HG02763 (cell line): ENCODE data around the gene RNF148.
"Not testable (repeated sequence)": the region's sequence is repeated elsewhere in the genome, so short reads cannot be mapped to it uniquely, and the experiment has no call there.

Experiments
- ATAC-seq: cut with Tn5 transposase; IDR thresholded peaks from one replicate; pipeline ENCODE4 v1.9.1; 2021; ENCODE audit warnings: mild to moderate bottlenecking, moderate library complexity; ENCODE audit not compliant: unreplicated experiment

RNF148 gene

GRCh38 chr7:122691569-122692235 lies 11.0 kb downstream of the RNF148 start:
- ATAC-seq: no peak

- ATAC-seq: no peak
Observed at GRCh38 chr7:122689346-122690109, 13.2 kb downstream of the RNF148 start.

GRCh38 chr7:122688400-122688998 lies 14.2 kb downstream of the RNF148 start:
- ATAC-seq: no peak

- no peak for ATAC-seq
Observed at GRCh38 chr7:122686360-122686878, 16.3 kb downstream of the RNF148 start.

- no peak for ATAC-seq
Observed at GRCh38 chr7:122684504-122684903, 18.2 kb downstream of the RNF148 start.

GRCh38 chr7:122682815-122683550 lies 19.7 kb downstream of the RNF148 start:
- no peak for ATAC-seq

- not testable (repeated sequence) for ATAC-seq
Observed at GRCh38 chr7:122681186-122681585, 21.5 kb downstream of the RNF148 start.

- ATAC-seq: no peak
Observed at GRCh38 chr7:122679813-122680212, 22.9 kb downstream of the RNF148 start.

- ATAC-seq: not testable (repeated sequence)
Observed at GRCh38 chr7:122679269-122679709, 23.4 kb downstream of the RNF148 start.

- no peak for ATAC-seq
Observed at GRCh38 chr7:122677149-122677548, 25.6 kb downstream of the RNF148 start.

GRCh38 chr7:122676466-122676865 lies 26.3 kb downstream of the RNF148 start:
- ATAC-seq: no peak

GRCh38 chr7:122675621-122676020 lies 27.1 kb downstream of the RNF148 start:
- no peak for ATAC-seq

- ATAC-seq: no peak
Observed at GRCh38 chr7:122675011-122675410, 27.7 kb downstream of the RNF148 start.

- no peak for ATAC-seq
Observed at GRCh38 chr7:122674502-122674901, 28.2 kb downstream of the RNF148 start.

- ATAC-seq: no peak
Observed at GRCh38 chr7:122673951-122674350, 28.8 kb downstream of the RNF148 start.

GRCh38 chr7:122672536-122672935 lies 30.2 kb downstream of the RNF148 start:
- no peak for ATAC-seq

GRCh38 chr7:122663733-122664132 lies 39.0 kb downstream of the RNF148 start:
- no peak for ATAC-seq

- ATAC-seq: no peak
Observed at GRCh38 chr7:122658856-122659255, 43.9 kb downstream of the RNF148 start.

- no peak for ATAC-seq
Observed at GRCh38 chr7:122653685-122654084, 49.0 kb downstream of the RNF148 start.

- no peak for ATAC-seq
Observed at GRCh38 chr7:122652876-122653275, 49.8 kb downstream of the RNF148 start.
